Uterus (tissue), 4 donors: ENCODE measurements around the gene MEX3C. TPM values are rescaled to one million over a fixed set of nuclear protein-coding genes. Genes with fewer than 3 reads are reported as not detected.

Experiments
- DNase-seq, 2 donors: peaks; one replicate each; pipeline ENCODE4 v3.0.0-alpha.2; 2019 to 2020
- H3K27ac ChIP-seq, 2 donors: fragments of 200-600 bp; sonication (generic); 1 replicate in 1 of 2; 2 replicates in 1 of 2; pipeline ENCODE4 v1.5.1; 2016 to 2018
- H3K27me3 ChIP-seq, 2 donors: fragments of 200-600 bp; sonication (generic); one replicate each; pipeline ENCODE4 v1.5.1; 2018 to 2019; ENCODE audit warnings: control low read depth in 1 of 2
- H3K36me3 ChIP-seq, 2 donors: fragments of 200-600 bp; sonication (generic); one replicate each; pipeline ENCODE4 v1.5.1; 2019; ENCODE audit warnings: control low read depth in 1 of 2
- H3K4me1 ChIP-seq, 2 donors: fragments of 200-600 bp; sonication (generic); one replicate each; pipeline ENCODE4 v1.5.1; 2018 to 2019; ENCODE audit warnings: control low read depth in 1 of 2
- H3K4me3 ChIP-seq, 2 donors: fragments of 200-600 bp; sonication (generic); 1 replicate in 1 of 2; 2 replicates in 1 of 2; pipeline ENCODE4 v1.5.1; 2018 to 2019; ENCODE audit warnings: mild to moderate bottlenecking in 1 of 2
- H3K9me3 ChIP-seq, 2 donors: fragments of 200-600 bp; sonication (generic); one replicate each; pipeline ENCODE4 v1.5.1; 2019; ENCODE audit warnings: control low read depth in 1 of 2
- CTCF ChIP-seq, 4 experiments: fragments of 200-600 bp in 2 of 4; fragments of 450-650 bp in 2 of 4; sonication (generic) in 2 of 4; IDR thresholded peaks; one replicate each; pipeline ENCODE4 v1.5.1; 2016 to 2019; ENCODE audit warnings: antibody characterized with exemption in 4 of 4, mild to moderate bottlenecking in 2 of 4, moderate library complexity in 1 of 4
- POLR2A ChIP-seq, 2 donors: fragments of 450-650 bp; IDR thresholded peaks; one replicate each; pipeline ENCODE4 v1.6.1; 2016; ENCODE audit warnings: antibody characterized with exemption in 2 of 2, mild to moderate bottlenecking in 1 of 2, moderate library complexity in 1 of 2
- intact Hi-C: fragments of 100-400 bp; cut with DNase I; formaldehyde crosslinking; loops from one replicate; pipeline ENCODE4 v1.15.1; 2023; ENCODE audit warnings: low total_unique reads
- total RNA-seq, 4 donors: library from RNA; depleted of rRNA in 3 of 4; stranded (reverse); fragments of >200 nt in 3 of 4; gene quantifications; one replicate each; pipeline versions ENCODE4 v1.1.0 to v1.2.4, GENCODE V29; 2014 to 2023
- donor health status: DM: yes; HTN: yes; CAD: no.

The MEX3C gene
- total RNA-seq, 4 donors from 2014 or later: 20.7 to 69.4 (median 40.7) TPM

GRCh38 chr18:51157215-51157614 lies 40.3 kb downstream of the MEX3C start:
- no peaks in the 10 kb centered on the region for H3K27me3 ChIP-seq
- H3K4me1 ChIP-seq: no peaks in the 10 kb centered on the region
- no peak for DNase-seq
- H3K9me3 ChIP-seq: no peaks in the 10 kb centered on the region
- intact Hi-C loops: no loop called here
- TF ChIP-seq CTCF (IDR thresholded peaks at IDR 0.05) (no peak), POLR2A (IDR thresholded peaks at IDR 0.05) (no peak)
- no peaks in the 10 kb centered on the region for H3K36me3 ChIP-seq
- no peak overlapping the region for H3K4me3 ChIP-seq
- no peak overlapping the region for H3K27ac ChIP-seq

- TF ChIP-seq CTCF (IDR thresholded peaks at IDR 0.05) (no peak), POLR2A (IDR thresholded peaks at IDR 0.05) (no peak)
- no peak overlapping the region for H3K4me3 ChIP-seq
- DNase-seq: no peak
- no peaks in the 10 kb centered on the region for H3K36me3 ChIP-seq
- H3K9me3 ChIP-seq: no peaks in the 10 kb centered on the region
- no peaks in the 10 kb centered on the region for H3K4me1 ChIP-seq
- no peaks in the 10 kb centered on the region for H3K27me3 ChIP-seq
- H3K27ac ChIP-seq: no peak overlapping the region
- intact Hi-C loops: no loop called here
Observed at GRCh38 chr18:51154431-51155063, 42.9 kb downstream of the MEX3C start.

GRCh38 chr18:51153659-51154371 lies 43.7 kb downstream of the MEX3C start:
- DNase-seq: no peak
- H3K4me1 ChIP-seq: no peaks in the 10 kb centered on the region
- no peaks in the 10 kb centered on the region for H3K27me3 ChIP-seq
- H3K4me3 ChIP-seq: no peak overlapping the region
- H3K36me3 ChIP-seq: no peaks in the 10 kb centered on the region
- TF ChIP-seq POLR2A (IDR thresholded peaks at IDR 0.05) (no peak), CTCF (IDR thresholded peaks at IDR 0.05) (no peak)
- no peaks in the 10 kb centered on the region for H3K9me3 ChIP-seq
- intact Hi-C loops: no loop called here
- no peak overlapping the region for H3K27ac ChIP-seq

GRCh38 chr18:51151568-51152511 lies 45.6 kb downstream of the MEX3C start:
- intact Hi-C loops: no loop called here
- Histone ChIP-seq H3K27ac (no peak overlapping the region), H3K36me3 (no peaks in the 10 kb centered on the region), H3K4me3 (no peak overlapping the region), H3K9me3 (no peaks in the 10 kb centered on the region), H3K4me1 (no peaks in the 10 kb centered on the region), H3K27me3 (no peaks in the 10 kb centered on the region)
- DNase-seq: no peak
- TF ChIP-seq CTCF (IDR thresholded peaks at IDR 0.05) (no peak), POLR2A (IDR thresholded peaks at IDR 0.05) (no peak)
